IMR-90 (cell line): Measurements from ENCODE around the gene TCF7L1. TPM values are rescaled to one million over a fixed set of nuclear protein-coding genes. Genes with fewer than 3 reads are reported as not detected.
A peak's percentile ranks its signal among the peaks of the same experiment; 100 is the strongest.

Experiments
- ATAC-seq: fragments of 200-7000 bp; cut with Tn5 transposase; 2 replicates; pipeline ENCODE4 v1.9.1; 2020; ENCODE audit warnings: low read depth, mild to moderate bottlenecking, moderate library complexity
- BruUV-seq: library from RNA; stranded (reverse); fragments of 400-500 nt; replicated peaks from 2 replicates; lab custom pipeline; 2021; lab: Mats Ljungman, UMichigan
- CTCF ChIA-PET: fragments of 300-600 bp; formaldehyde crosslinking; extraction: SDS; loops from one replicate; lab custom pipeline; 2021; ENCODE audit warnings: antibody characterized with exemption; lab: Yijun Ruan, JAX
- POLR2A ChIA-PET: fragments of 300-600 bp; sonication (Branson Sonifier 250); formaldehyde crosslinking; loops from one replicate; lab custom pipeline; 2022; ENCODE audit warnings: antibody characterized with exemption; ENCODE audit not compliant: unreplicated experiment; lab: Charles Lee
- DNase-seq: peaks from one replicate; pipeline ENCODE4 v3.0.0; 2013
- H2AFZ ChIP-seq: replicated peaks from 2 replicates; pipeline ENCODE3; 2013; ENCODE audit warnings: low read length, mild to moderate bottlenecking; ENCODE audit not compliant: poor library complexity
- H2AK5ac ChIP-seq: 2 replicates; pipeline ENCODE4 v1.6.1; 2013; ENCODE audit warnings: low read depth, low read length, inconsistent platforms
- H2AK9ac ChIP-seq: replicated peaks from 2 replicates; pipeline ENCODE3; 2013; ENCODE audit warnings: mild to moderate bottlenecking, low read depth, low read length, moderate library complexity; ENCODE audit not compliant: poor library complexity
- H2BK120ac ChIP-seq: 2 replicates; pipeline ENCODE4 v1.6.1; 2013; ENCODE audit warnings: low read depth, low read length, inconsistent platforms
- H2BK15ac ChIP-seq: 3 replicates; pipeline ENCODE4 v1.6.1; 2013; ENCODE audit warnings: low read depth, low read length, inconsistent platforms
- H2BK20ac ChIP-seq: 2 replicates; pipeline ENCODE4 v1.6.1; 2013; ENCODE audit warnings: low read depth, mild to moderate bottlenecking, inconsistent platforms, low read length, moderate library complexity
- H2BK5ac ChIP-seq: 2 replicates; pipeline ENCODE4 v1.6.1; 2013; ENCODE audit warnings: mild to moderate bottlenecking, low read depth, low read length, inconsistent platforms; ENCODE audit not compliant: poor library complexity, severe bottlenecking
- H3K14ac ChIP-seq: replicated peaks from 2 replicates; pipeline ENCODE4 v1.6.1; 2013; ENCODE audit warnings: low read depth, low read length, inconsistent platforms
- H3K18ac ChIP-seq: 2 replicates; pipeline ENCODE4 v1.6.1; 2013; ENCODE audit warnings: low read depth, low read length, control low read depth
- H3K23ac ChIP-seq: 2 replicates; pipeline ENCODE4 v1.6.1; 2013; ENCODE audit warnings: low read depth, low read length, inconsistent platforms
- H3K27ac ChIP-seq: 2 replicates; pipeline ENCODE4 v1.5.1; 2013; ENCODE audit warnings: mild to moderate bottlenecking, control low read depth, low read length; ENCODE audit not compliant: insufficient read depth
- H3K27me3 ChIP-seq: 2 replicates; pipeline ENCODE4 v1.6.1; 2013; ENCODE audit warnings: low read length; ENCODE audit not compliant: control insufficient read depth, insufficient read depth
- H3K36me3 ChIP-seq: 2 replicates; pipeline ENCODE4 v1.6.1; 2013; ENCODE audit warnings: low read length, mixed read lengths; ENCODE audit not compliant: control insufficient read depth, insufficient read depth
- H3K4ac ChIP-seq: 2 replicates; pipeline ENCODE4 v1.6.1; 2013; ENCODE audit warnings: low read depth, low read length, inconsistent platforms
- H3K4me1 ChIP-seq: 2 replicates; pipeline ENCODE4 v1.6.1; 2013; ENCODE audit warnings: low read length, mixed read lengths; ENCODE audit not compliant: control insufficient read depth, insufficient read depth
- H3K4me2 ChIP-seq: 2 replicates; pipeline ENCODE4 v1.6.1; 2013; ENCODE audit warnings: low read depth, mild to moderate bottlenecking, control low read depth, low read length, moderate library complexity
- H3K4me3 ChIP-seq: 2 replicates; pipeline ENCODE4 v1.5.1; 2013; ENCODE audit warnings: low read depth, mild to moderate bottlenecking, control low read depth, low read length, moderate library complexity; ENCODE audit not compliant: insufficient read depth
- H3K56ac ChIP-seq: 2 replicates; pipeline ENCODE4 v1.6.1; 2013; ENCODE audit warnings: low read length, inconsistent platforms; ENCODE audit not compliant: insufficient read depth; ENCODE audit errors: extremely low read depth
- H3K79me1 ChIP-seq, 2 experiments: 2 replicates each; pipeline ENCODE4 v1.6.1; 2013; ENCODE audit warnings: low read length in 2 of 2, inconsistent platforms in 1 of 2, low read depth in 1 of 2
- H3K9ac ChIP-seq: 2 replicates; pipeline ENCODE4 v1.6.1; 2013; ENCODE audit warnings: low read depth, low read length, control low read depth
- H3K9me1 ChIP-seq: 2 replicates; pipeline ENCODE4 v1.6.1; 2013; ENCODE audit warnings: low read length, inconsistent platforms; ENCODE audit not compliant: insufficient read depth
- H3K9me3 ChIP-seq: 2 replicates; pipeline ENCODE4 v1.6.1; 2013; ENCODE audit warnings: low read length; ENCODE audit not compliant: control insufficient read depth, insufficient read depth
- H4K20me1 ChIP-seq: 2 replicates; pipeline ENCODE4 v1.6.1; 2013; ENCODE audit warnings: low read length, inconsistent platforms; ENCODE audit not compliant: insufficient read depth
- H4K5ac ChIP-seq: 2 replicates; pipeline ENCODE4 v1.6.1; 2013; ENCODE audit warnings: mild to moderate bottlenecking, low read depth, low read length, control low read depth
- H4K8ac ChIP-seq, 2 experiments: 2 replicates each; pipeline ENCODE4 v1.6.1; 2013; ENCODE audit warnings: low read depth in 2 of 2, low read length in 2 of 2, control low read depth in 1 of 2, inconsistent platforms in 1 of 2
- H4K91ac ChIP-seq: 2 replicates; pipeline ENCODE4 v1.6.1; 2013; ENCODE audit warnings: low read depth, low read length, inconsistent platforms; ENCODE audit not compliant: insufficient read depth
- CEBPB ChIP-seq: IDR thresholded peaks from 2 replicates; pipeline ENCODE4 v1.6.1; 2012; ENCODE audit warnings: low read depth, low read length, improper control_type of control experiment
- FOS ChIP-seq: fragments of 150-350 bp; IDR thresholded peaks from 2 replicates; pipeline ENCODE4 v1.6.1; 2016; ENCODE audit warnings: low read depth, low read length
- RCOR1 ChIP-seq: IDR thresholded peaks from 2 replicates; pipeline ENCODE4 v1.6.1; 2012; ENCODE audit warnings: mild to moderate bottlenecking, low read length, improper control_type of control experiment; ENCODE audit not compliant: insufficient replicate concordance
- RFX5 ChIP-seq: IDR thresholded peaks from 2 replicates; pipeline ENCODE4 v1.8.0; 2012; ENCODE audit warnings: low read depth, mild to moderate bottlenecking, low read length, moderate library complexity
- WGBS, 2 experiments: methylation state at CpG; one replicate each; pipeline versions ENCODE4 v1.1.5 to v1.1.7; 2013; ENCODE audit warnings: missing lambda C conversion rate in 2 of 2; ENCODE audit not compliant: insufficient read length in 1 of 2; ENCODE audit errors: extremely low coverage in 2 of 2; 5-methylcytosine and 5-hydroxymethylcytosine counted together
- dilution Hi-C: fragments of 300-500 bp; cut with HindIII; formaldehyde crosslinking; loops from one replicate; pipeline ENCODE4 v1.14.3; 2018; ENCODE audit warnings: low sequenced_read_pairs; ENCODE audit not compliant: unreplicated experiment
- in situ Hi-C: fragments of 300-500 bp; cut with MboI; formaldehyde crosslinking; loops from 3 replicates; pipeline ENCODE4 v1.14.3; 2019; ENCODE audit warnings: low sequenced_read_pairs, inconsistent platforms, mixed read lengths
- intact Hi-C: fragments of 100-400 bp; cut with micrococcal nuclease; formaldehyde crosslinking; loops from 2 replicates; pipeline ENCODE4 v1.10.0; 2022
- polyA plus RNA-seq, 3 experiments: library from polyadenylated mRNA; depleted of rRNA; stranded (reverse); fragments of >200 nt; gene quantifications; 2 replicates each; pipeline ENCODE4 v1.2.3, GENCODE V29; 2012; ENCODE audit warnings: low replicate concordance in 1 of 3
- total RNA-seq: library from RNA; depleted of rRNA; stranded (reverse); fragments of >200 nt; gene quantifications from 2 replicates; pipeline ENCODE4 v1.2.3, GENCODE V29; 2012

The TCF7L1 gene
- total and polyA plus RNA-seq, 2 of the 4 experiments (the other 2 are of a cell fraction): 0.72 to 11.1 TPM

DNA sequence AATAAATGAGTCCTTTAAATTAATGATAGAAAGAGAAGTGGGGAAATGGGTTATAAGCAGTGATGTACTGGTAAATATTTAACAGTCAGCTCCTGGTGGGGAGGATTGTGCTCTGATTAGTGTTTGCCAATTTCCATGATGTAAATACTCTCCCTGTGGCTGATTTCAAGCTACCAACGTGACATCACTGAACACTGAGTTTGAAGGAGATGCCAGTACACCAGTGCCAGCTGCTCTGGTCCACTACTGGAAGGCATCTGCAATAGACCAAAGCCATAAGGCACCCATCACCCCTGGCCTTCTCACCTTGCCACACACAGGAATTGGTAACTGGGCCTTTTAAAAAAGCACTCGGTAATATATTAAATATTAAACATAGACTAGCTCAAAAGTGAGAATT is 116.9 kb downstream of the TCF7L1 start:
- Histone ChIP-seq H3K23ac (peak overlapping the region; percentile 26; the same call in 1 of the 2 replicates), H3K4me1 (peaks cover 21% of the 10 kb centered on the region), H3K79me1 (peaks cover 37 to 80% of the 10 kb centered on the region in 2 experiments), H3K9me3 (no peaks in the 10 kb centered on the region), H3K14ac (peak overlapping the region; percentile 7; the same call in 1 of the 2 replicates), H4K5ac (no peak overlapping the region), H4K20me1 (peaks cover 18% of the 10 kb centered on the region), H4K91ac (no peak overlapping the region), H2AK5ac (peak overlapping the region; percentile 21; the same call in 1 of the 2 replicates), H3K9ac (no peak overlapping the region), H2BK5ac (no peak overlapping the region), H3K27ac (no peak overlapping the region), H2AFZ (no peak overlapping the region), H2BK20ac (no peak overlapping the region), H2AK9ac (no peak overlapping the region), H4K8ac (no peak overlapping the region), H3K4me3 (no peak overlapping the region), H3K9me1 (peaks cover 19% of the 10 kb centered on the region), H3K27me3 (no peaks in the 10 kb centered on the region), H3K36me3 (no peaks in the 10 kb centered on the region), H2BK15ac (0 out of 3 replicates have a peak overlapping the region, but pooled peaks have one; percentile 12), H2BK120ac (peak overlapping the region; percentile 13; the same call in 1 of the 2 replicates), H3K18ac (no peak overlapping the region), H3K4ac (peak overlapping the region; percentile 53), H3K4me2 (no peak overlapping the region), H3K56ac (no peak overlapping the region)
- ATAC-seq: no peak
- WGBS, 2 experiments: 57% methylated on average over 1 of the region's 2 CpGs; no CpG with 5 or more reads in 1 of the 2 experiments
- dilution Hi-C loops (no loop called here), in situ Hi-C loops (no loop called here), intact Hi-C loops (no loop called here)
- POLR2A ChIA-PET: no interaction called here
- TF ChIP-seq RCOR1: no peak
- TF ChIP-seq RFX5: no peak
- no peak for TF ChIP-seq CEBPB
- TF ChIP-seq FOS: no peak
- CTCF ChIA-PET: no interaction called here
- no TSS peak for BruUV-seq
- DNase-seq: peak; percentile 39
